Measurements from ENCODE around the gene FALEC.

The FALEC gene

GRCh38 chr1:150546294-150546937 lies 30.9 kb downstream of the FALEC start:
- Histone ChIP-seq H3K36me3 (ENCODE audit: insufficient read depth, insufficient read length, low read length) (peaks cover 4% of the 10 kb centered on the region), H3K9me3 (ENCODE audit: insufficient read depth, low read length) (no peaks in the 10 kb centered on the region), H3K4me3 (ENCODE audit: insufficient read length, low read depth) (no peak overlapping the region), H3K4me1 (ENCODE audit: insufficient read depth, insufficient read length) (peaks cover 6% of the 10 kb centered on the region), H3K27me3 (ENCODE audit: insufficient read depth, insufficient read length) (no peaks in the 10 kb centered on the region), H3K9ac (ENCODE audit: insufficient read length, low read depth) (no peak overlapping the region)
- TF ChIP-seq ZNF274 (IDR thresholded peaks at IDR 0.05; ENCODE audit: low read depth, low read length) (no peak), YY1 (IDR thresholded peaks at IDR 0.05; ENCODE audit: insufficient read depth, insufficient read length) (no peak), SUZ12 (IDR thresholded peaks at IDR 0.05; ENCODE audit: extremely low read depth, insufficient read depth, insufficient read length) (no peak)
- no peak for DNase-seq (ENCODE audit: low read depth, low spot score)

GRCh38 chr1:150548324-150548631 lies 32.7 kb downstream of the FALEC start:
- peaks cover 18% of the 10 kb centered on the region for H3K4me1 ChIP-seq (ENCODE audit: insufficient read depth, insufficient read length)
- peak overlapping the region; percentile 86 for H3K9ac ChIP-seq (ENCODE audit: insufficient read length, low read depth)
- TF ChIP-seq YY1 (IDR thresholded peaks at IDR 0.05; ENCODE audit: insufficient read depth, insufficient read length), result no peak
- TF ChIP-seq ZNF274 (IDR thresholded peaks at IDR 0.05; ENCODE audit: low read depth, low read length), result no peak
- H3K9me3 ChIP-seq (ENCODE audit: insufficient read depth, low read length), result no peaks in the 10 kb centered on the region
- H3K36me3 ChIP-seq (ENCODE audit: insufficient read depth, insufficient read length, low read length), result peaks cover 15% of the 10 kb centered on the region
- no peaks in the 10 kb centered on the region for H3K27me3 ChIP-seq (ENCODE audit: insufficient read depth, insufficient read length)
- DNase-seq (ENCODE audit: low read depth, low spot score), result no peak
- H3K4me3 ChIP-seq (ENCODE audit: insufficient read length, low read depth), result peak overlapping the region; percentile 67

GRCh38 chr1:150548632-150549495 lies 33.3 kb downstream of the FALEC start, which contains the start of gene ADAMTSL4:
Gene ADAMTSL4 (plus strand): TSS chr1:150549408. CDS start chr1:150552289, 2,881 bp downstream.
- no peaks in the 10 kb centered on the region for H3K27me3 ChIP-seq (ENCODE audit: insufficient read depth, insufficient read length)
- H3K9ac ChIP-seq (ENCODE audit: insufficient read length, low read depth), result peak within 1 kb of the TSS; percentile 86
- DNase-seq (ENCODE audit: low read depth, low spot score), result no peak

GRCh38 chr1:150549496-150550221 lies 34.1 kb downstream of the FALEC start:
- H3K27me3 ChIP-seq (ENCODE audit: insufficient read depth, insufficient read length), result no peaks in the 10 kb centered on the region
- no peak for DNase-seq (ENCODE audit: low read depth, low spot score)
- H3K9ac ChIP-seq (ENCODE audit: insufficient read length, low read depth), result peak overlapping the region; percentile 76
- peak overlapping the region; percentile 63 for H3K4me3 ChIP-seq (ENCODE audit: insufficient read length, low read depth)
- H3K9me3 ChIP-seq (ENCODE audit: insufficient read depth, low read length), result no peaks in the 10 kb centered on the region
- peaks cover 28% of the 10 kb centered on the region for H3K4me1 ChIP-seq (ENCODE audit: insufficient read depth, insufficient read length)
- TF ChIP-seq SUZ12 (IDR thresholded peaks at IDR 0.05; ENCODE audit: extremely low read depth, insufficient read depth, insufficient read length), result no peak
- H3K36me3 ChIP-seq (ENCODE audit: insufficient read depth, insufficient read length, low read length), result peaks cover 29% of the 10 kb centered on the region

More at GRCh38 chr1:150548632-150549495, 33.3 kb downstream of the FALEC start, which contains the start of gene ADAMTSL4:
- H3K4me1 ChIP-seq (ENCODE audit: insufficient read depth, insufficient read length), result peaks cover 22% of the 10 kb centered on the region
- H3K9me3 ChIP-seq (ENCODE audit: insufficient read depth, low read length), result no peaks in the 10 kb centered on the region
- peaks cover 21% of the 10 kb centered on the region for H3K36me3 ChIP-seq (ENCODE audit: insufficient read depth, insufficient read length, low read length)
- peak within 1 kb of the TSS; percentile 67 for H3K4me3 ChIP-seq (ENCODE audit: insufficient read length, low read depth)
- TF ChIP-seq YY1 (IDR thresholded peaks at IDR 0.05; ENCODE audit: insufficient read depth, insufficient read length) (no peak), SUZ12 (IDR thresholded peaks at IDR 0.05; ENCODE audit: extremely low read depth, insufficient read depth, insufficient read length) (no peak), ZNF274 (IDR thresholded peaks at IDR 0.05; ENCODE audit: low read depth, low read length) (no peak)

GRCh38 chr1:150550222-150551050 lies 34.9 kb downstream of the FALEC start:
- Histone ChIP-seq H3K27me3 (ENCODE audit: insufficient read depth, insufficient read length) (no peaks in the 10 kb centered on the region), H3K4me1 (ENCODE audit: insufficient read depth, insufficient read length) (peaks cover 30% of the 10 kb centered on the region), H3K36me3 (ENCODE audit: insufficient read depth, insufficient read length, low read length) (peaks cover 36% of the 10 kb centered on the region), H3K9me3 (ENCODE audit: insufficient read depth, low read length) (no peaks in the 10 kb centered on the region), H3K9ac (ENCODE audit: insufficient read length, low read depth) (peak overlapping the region; percentile 76), H3K4me3 (ENCODE audit: insufficient read length, low read depth) (peak overlapping the region; percentile 63)
- TF ChIP-seq ZNF274 (IDR thresholded peaks at IDR 0.05; ENCODE audit: low read depth, low read length) (no peak), YY1 (IDR thresholded peaks at IDR 0.05; ENCODE audit: insufficient read depth, insufficient read length) (no peak), SUZ12 (IDR thresholded peaks at IDR 0.05; ENCODE audit: extremely low read depth, insufficient read depth, insufficient read length) (no peak)
- no peak for DNase-seq (ENCODE audit: low read depth, low spot score)

GRCh38 chr1:150551051-150551783 lies 35.7 kb downstream of the FALEC start:
- TF ChIP-seq ZNF274 (IDR thresholded peaks at IDR 0.05; ENCODE audit: low read depth, low read length) (no peak), YY1 (IDR thresholded peaks at IDR 0.05; ENCODE audit: insufficient read depth, insufficient read length) (no peak), SUZ12 (IDR thresholded peaks at IDR 0.05; ENCODE audit: extremely low read depth, insufficient read depth, insufficient read length) (no peak)
- no peak overlapping the region for H3K4me3 ChIP-seq (ENCODE audit: insufficient read length, low read depth)
- DNase-seq (ENCODE audit: low read depth, low spot score), result no peak
- peaks cover 44% of the 10 kb centered on the region for H3K36me3 ChIP-seq (ENCODE audit: insufficient read depth, insufficient read length, low read length)
- H3K27me3 ChIP-seq (ENCODE audit: insufficient read depth, insufficient read length), result no peaks in the 10 kb centered on the region
- peaks cover 33% of the 10 kb centered on the region for H3K4me1 ChIP-seq (ENCODE audit: insufficient read depth, insufficient read length)
- H3K9me3 ChIP-seq (ENCODE audit: insufficient read depth, low read length), result no peaks in the 10 kb centered on the region
- H3K9ac ChIP-seq (ENCODE audit: insufficient read length, low read depth), result peak overlapping the region; percentile 76
